NCI-H2029 (cell line): Measurements from ENCODE around the gene GCH1.

Source experiments
- DNase-seq: peaks from one replicate; lab custom pipeline; 2025; lab: John Stamatoyannopoulos, UW

Gene GCH1

DNA sequence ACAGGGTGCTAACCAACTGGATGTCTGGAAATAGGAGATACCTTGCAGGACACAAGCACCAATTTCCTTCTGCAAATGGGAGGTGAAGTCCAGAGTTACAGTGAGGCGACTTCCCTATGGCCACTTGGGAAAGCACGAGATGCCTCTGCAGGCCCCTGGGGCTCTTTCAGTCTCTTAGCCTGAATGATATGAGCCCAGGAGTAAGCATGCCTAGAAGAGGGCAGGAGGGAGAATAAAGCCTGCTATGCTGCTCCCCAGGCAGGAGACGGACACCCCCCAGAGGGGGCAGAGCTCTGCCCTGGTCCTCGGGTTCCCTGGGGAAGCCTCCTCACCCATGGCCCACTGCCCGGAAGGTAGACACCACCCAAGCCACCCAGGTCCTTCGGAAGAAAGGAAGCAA lies 105.1 kb downstream of the GCH1 start:
- no peak for DNase-seq

DNA sequence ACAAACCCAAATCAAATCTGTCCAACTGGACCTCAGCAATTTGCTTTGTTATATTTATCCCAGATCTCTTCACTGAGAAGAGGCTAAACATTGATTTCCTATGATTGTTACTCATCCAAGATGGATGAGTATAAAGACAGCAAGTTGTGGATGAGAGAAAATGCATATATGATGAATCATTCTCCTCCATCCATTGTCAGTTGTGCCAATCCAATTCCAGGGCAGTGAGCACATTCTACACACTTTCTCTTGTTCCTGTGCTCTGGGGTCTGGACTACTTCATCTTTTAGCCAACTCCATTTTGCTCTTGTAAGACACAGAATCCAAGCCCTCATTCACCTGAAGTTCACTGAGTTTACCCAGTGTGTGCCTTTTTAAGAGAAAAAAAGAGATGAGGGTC lies 105.7 kb downstream of the GCH1 start:
- no peak for DNase-seq

DNA sequence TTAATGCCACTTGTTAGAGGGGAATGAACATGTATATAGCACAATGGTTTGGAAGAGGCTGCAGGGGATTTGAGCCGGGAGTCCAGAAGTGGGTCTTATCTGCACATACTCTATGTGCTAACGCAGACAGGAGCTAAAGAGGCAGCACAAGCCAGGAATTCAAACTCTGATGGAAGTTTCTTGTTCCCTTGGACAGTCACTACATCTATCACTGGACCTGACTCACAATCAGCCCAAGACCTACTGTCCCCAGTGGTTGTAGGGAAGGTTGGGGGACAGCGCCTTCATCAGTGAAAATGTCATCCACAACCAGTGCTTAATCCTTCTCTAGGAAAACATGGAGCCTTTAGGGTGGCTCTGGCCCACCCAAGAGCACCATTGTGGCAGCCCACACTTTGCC lies 107.8 kb downstream of the GCH1 start:
- DNase-seq, result no peak

DNA sequence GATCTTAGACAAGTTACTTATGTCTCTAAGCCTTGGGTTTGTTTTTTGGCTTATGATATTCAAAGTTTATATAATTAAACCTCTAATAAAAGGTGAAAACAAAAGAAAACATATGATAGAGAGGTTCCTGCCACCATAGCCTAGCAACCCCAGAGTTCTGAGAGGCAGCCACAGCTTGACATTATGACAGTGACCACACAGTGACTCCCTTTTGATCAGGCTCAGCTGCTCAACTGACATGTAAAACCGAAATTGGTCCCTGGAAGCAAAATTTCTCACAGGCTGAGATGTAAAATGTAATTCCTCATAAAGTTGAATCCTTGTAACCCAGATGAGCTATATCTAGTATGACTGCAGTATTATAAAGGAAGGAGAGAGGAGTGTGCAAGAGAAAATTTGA lies 108.5 kb downstream of the GCH1 start:
- DNase-seq, result no peak

DNA sequence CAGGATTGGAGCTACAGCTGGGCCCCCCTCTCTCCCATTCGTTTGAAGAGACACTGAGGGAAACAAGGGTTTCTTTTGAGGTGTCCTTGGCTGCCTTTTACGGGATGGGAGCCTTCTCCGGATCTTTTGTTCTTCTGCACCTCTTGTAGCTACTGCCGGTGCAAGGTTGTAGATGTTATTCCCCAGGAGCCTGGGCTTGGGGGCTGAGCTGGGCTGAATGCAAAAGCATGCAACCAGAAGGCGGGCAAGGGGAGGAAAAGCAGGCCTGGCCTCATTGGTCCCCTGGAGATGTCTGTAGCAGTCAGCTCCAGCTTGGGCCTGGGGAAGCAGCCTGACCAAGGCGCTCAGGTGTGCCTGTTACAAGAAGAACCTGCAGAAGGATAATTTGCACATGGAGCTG lies 110.3 kb downstream of the GCH1 start:
- DNase-seq, result no peak
